Coronary artery (tissue), 2 donors: ENCODE data around the gene DNAJB6.
A peak's percentile ranks its signal among the peaks of the same experiment; 100 is the strongest.

Source experiments
- DNase-seq: peaks from one replicate; pipeline ENCODE4 v3.0.0-alpha.2; 2017; ENCODE audit warnings: low spot score
- H3K27ac ChIP-seq, 2 donors: fragments of 200-600 bp; sonication (generic); one replicate each; pipeline ENCODE4 v1.5.1; 2016 to 2019
- H3K4me3 ChIP-seq: fragments of 200-600 bp; sonication (generic); 2 replicates; pipeline ENCODE4 v1.5.1; 2016; ENCODE audit warnings: mild to moderate bottlenecking, moderate library complexity
- TF ChIP-seq, protein P1 (sequence below): fragments of 200-600 bp; sonication (generic); IDR thresholded peaks from one replicate; pipeline ENCODE4 v1.5.1; 2019; ENCODE audit warnings: antibody characterized with exemption

Gene DNAJB6

DNA sequence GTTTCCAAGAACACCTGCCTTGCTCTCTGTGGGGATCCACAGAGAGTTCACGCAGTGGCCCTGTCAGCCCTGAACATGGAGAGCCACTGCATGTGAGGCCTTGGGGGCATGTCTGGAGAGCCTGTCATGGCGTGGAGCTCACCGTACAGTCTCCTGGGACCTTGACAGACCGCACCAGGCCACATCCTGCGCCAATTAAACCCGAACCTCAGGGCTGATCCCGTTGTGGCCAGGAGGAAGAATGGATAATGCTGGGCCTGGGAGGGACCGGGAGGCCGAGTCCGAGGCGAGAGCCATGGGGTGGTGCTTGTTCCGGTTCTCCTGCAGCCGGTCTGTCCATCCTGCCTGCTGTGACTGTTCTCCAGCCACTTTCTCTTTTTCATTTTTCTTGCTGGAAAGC lies 68.7 kb downstream of the DNAJB6 start:
- TF ChIP-seq, protein P1, sequence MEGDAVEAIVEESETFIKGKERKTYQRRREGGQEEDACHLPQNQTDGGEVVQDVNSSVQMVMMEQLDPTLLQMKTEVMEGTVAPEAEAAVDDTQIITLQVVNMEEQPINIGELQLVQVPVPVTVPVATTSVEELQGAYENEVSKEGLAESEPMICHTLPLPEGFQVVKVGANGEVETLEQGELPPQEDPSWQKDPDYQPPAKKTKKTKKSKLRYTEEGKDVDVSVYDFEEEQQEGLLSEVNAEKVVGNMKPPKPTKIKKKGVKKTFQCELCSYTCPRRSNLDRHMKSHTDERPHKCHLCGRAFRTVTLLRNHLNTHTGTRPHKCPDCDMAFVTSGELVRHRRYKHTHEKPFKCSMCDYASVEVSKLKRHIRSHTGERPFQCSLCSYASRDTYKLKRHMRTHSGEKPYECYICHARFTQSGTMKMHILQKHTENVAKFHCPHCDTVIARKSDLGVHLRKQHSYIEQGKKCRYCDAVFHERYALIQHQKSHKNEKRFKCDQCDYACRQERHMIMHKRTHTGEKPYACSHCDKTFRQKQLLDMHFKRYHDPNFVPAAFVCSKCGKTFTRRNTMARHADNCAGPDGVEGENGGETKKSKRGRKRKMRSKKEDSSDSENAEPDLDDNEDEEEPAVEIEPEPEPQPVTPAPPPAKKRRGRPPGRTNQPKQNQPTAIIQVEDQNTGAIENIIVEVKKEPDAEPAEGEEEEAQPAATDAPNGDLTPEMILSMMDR: no peak
- Histone ChIP-seq H3K4me3 (no peak overlapping the region), H3K27ac (peak overlapping the region in 1 of 2 donors; percentile 76)
- no peak for DNase-seq

DNA sequence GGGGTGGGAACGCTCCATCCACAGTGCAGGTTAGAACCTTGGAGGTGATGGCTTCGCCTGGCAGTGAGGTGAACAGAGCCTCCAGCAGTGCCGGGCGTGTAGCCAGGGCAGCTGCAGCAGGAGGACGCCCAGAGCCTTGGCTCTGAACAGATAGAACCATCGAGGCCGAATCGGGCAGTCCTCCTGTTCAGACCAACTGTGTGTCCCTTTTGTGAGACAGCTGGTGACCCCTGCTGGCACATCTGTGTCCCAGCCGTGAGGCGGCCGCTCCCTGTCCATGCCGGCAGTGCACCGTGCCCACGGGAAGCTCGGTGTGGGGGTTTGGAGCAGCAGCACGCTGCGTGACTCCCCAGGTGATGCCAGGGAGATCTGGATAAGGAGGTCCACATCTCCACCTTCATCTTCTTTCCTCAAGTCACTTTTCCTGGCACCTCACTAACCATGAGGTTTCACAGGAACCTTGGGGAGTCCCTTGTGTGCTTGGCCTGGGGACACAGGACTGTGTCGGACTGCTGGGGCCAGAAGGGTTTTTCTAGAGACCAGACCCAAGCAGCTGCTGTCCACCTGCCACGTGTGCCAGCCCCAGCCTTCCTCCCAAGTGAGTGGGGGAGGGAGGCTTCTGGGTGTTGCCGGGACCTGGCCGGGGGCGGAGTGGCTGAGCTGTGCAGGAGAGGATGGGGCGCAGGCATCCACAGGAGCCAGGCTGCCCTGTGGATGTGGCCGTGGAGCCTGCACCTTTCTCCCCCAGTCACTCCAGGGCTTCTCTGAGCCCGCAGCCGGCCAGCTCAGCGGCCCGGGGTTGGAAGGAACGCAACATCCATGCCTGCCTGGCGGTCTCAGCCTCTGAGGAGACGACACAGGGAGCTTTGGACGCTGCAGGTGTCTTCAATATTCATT lies 69.4 kb downstream of the DNAJB6 start:
- Histone ChIP-seq H3K4me3 (no peak overlapping the region), H3K27ac (peak overlapping the region in 1 of 2 donors; percentile 76)
- TF ChIP-seq, protein P1: no peak
- no peak for DNase-seq

DNA sequence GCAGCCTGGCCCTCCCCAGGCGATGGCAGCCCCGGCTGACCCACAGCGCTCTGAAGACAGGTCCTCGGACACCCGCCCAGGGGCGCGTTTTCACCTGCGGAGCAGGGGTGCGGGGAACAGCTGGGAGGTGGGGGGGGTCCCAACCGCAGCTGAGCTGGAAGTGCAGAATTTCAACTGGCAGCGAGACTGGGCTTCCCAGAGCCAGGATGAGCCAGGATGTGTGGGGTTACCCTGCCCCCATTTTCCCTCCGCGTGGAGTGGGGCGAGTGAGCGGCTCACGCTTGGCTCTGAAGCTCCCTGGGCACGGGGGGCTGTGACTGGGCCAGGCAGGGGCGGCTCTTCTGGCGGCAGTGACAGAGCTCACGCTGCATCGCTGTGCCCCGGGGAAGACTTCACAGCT lies 70.2 kb downstream of the DNAJB6 start:
- DNase-seq: no peak
- Histone ChIP-seq H3K4me3 (no peak overlapping the region), H3K27ac (no peak overlapping the region)
- TF ChIP-seq, protein P1: no peak

DNA sequence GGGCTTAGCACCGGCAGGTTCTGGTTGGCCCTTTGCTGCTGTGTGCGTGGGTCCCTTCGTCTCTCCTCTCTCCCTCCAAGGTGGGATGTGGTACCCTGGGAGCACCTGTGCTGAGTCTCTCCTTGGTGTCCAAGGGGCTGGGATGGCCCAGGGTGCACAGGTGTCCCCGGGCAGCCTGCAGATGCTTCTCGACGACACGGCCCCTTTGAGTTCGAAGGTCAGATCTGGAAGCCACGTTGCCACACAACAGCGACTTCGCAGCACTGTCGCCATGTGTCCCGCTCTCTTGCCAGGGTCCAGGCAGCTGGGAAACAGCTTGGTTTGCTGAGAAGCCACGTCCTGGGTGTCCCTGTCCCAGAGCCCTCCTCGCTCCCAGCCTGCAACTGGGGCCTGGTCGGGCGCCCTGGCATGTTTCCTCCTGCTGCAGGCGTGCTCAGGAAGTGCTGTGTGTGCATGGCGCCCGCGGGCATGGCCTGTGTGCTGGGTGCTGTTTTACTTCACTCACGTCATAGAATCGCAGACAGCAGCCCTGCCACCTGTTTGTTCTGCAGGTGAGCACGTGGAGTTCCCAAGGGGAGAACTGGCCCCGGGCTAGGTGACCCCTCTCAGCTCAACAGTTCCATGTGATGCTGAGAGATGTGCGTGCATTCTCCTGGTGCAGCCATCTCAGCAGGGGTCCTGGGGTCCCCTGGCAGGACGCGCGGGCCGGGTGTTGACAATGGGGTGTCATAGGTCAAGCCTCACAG lies 70.9 kb downstream of the DNAJB6 start:
- Histone ChIP-seq H3K27ac (no peak overlapping the region), H3K4me3 (no peak overlapping the region)
- DNase-seq: no peak
- TF ChIP-seq, protein P1: no peak

DNA sequence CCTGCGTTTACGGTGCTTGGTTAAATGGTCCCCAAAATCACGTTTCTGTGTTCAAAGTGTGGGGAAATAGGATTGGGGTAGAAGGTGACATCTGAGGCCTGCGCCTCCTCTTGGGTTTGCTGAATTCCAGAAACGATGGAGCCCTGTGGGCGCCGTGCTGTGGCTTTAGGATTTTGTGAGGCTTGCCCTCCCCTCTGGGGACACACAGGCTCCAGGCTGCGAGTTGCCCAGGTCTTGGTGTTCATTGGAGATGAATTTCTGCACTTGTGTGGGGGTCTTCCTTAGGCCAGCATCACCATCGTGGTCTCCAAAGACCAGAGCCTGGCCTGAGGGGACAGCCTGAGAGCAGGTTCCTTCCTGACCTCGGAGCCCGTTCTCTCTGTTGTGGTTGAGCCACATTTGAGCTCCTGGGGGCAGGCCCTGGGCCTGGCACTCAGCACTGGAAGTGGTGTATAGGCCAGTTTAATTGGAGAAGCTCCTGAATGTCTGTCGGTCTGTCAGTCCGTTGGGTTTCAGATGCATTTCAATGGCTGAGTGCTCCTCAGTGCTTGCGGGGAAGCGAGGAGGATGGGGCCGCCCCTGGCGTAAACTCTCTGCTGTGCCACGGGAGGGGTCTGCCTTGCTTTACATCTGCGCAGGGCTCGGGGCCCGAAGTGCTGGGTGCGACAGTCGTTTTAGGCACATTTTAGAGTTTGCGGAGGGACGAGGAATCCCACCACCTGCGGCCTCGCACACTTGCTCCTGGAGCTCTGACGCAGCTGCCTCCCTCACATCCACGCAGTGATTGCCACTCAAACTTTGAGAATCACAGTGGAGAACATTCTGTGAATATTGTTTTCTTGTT lies 71.7 kb downstream of the DNAJB6 start:
- TF ChIP-seq, protein P1: no peak
- DNase-seq: no peak
- no peak overlapping the region for H3K4me3 ChIP-seq
- H3K27ac ChIP-seq: no peak overlapping the region

DNA sequence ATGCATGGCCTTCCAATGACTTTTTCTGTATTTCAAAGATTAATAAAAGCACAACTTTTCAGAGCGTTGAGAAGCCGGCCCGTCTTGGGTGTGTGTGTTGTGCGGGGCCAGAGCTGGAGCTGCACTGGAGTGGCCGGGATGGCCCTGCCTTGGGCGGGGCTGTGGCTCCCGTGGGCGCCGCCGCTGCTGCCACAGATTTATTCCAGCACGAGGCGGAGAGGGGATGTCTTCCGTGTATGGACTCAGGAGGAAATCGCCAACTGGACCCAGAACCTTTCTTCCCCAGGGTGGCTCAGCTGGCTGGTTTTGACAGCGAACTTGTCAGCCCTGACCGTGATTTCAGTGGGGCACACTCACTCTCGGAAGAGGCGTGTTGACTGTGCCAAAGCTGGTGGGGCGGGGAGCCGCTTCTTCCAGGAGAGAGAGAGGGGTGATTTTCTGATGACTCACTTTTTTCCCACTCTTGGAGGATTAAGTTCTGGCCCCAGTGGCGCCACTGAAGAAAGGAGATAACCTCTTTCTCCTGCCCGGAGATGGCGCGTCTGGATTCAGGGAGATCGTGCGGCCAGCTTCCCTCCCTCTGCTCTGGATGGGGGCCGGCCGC lies 72.4 kb downstream of the DNAJB6 start:
- DNase-seq: no peak
- H3K4me3 ChIP-seq: no peak overlapping the region
- TF ChIP-seq, protein P1: no peak
- no peak overlapping the region for H3K27ac ChIP-seq
